Calu3 (cell line): ENCODE results near the gene ASB18. TPM values are rescaled to one million over a fixed set of nuclear protein-coding genes. Genes with fewer than 3 reads are reported as not detected.

Experiments
- BruUV-seq: library from RNA; stranded (reverse); fragments of 400-500 nt; replicated peaks from 2 replicates; lab custom pipeline; 2021; lab: Mats Ljungman, UMichigan
- CTCF ChIA-PET: fragments of 300-600 bp; sonication (Branson Sonifier 250); formaldehyde crosslinking; loops from one replicate; lab custom pipeline; 2022; ENCODE audit warnings: antibody characterized with exemption; lab: Charles Lee
- DNase-seq: peaks from one replicate; pipeline ENCODE4 v3.0.0; 2022
- H3K27ac Mint-ChIP-seq: one replicate; pipeline ENCODE4 v1.8.0; 2022; ENCODE audit warnings: mixed read lengths; ENCODE audit not compliant: unreplicated experiment
- H3K27me3 Mint-ChIP-seq: one replicate; pipeline ENCODE4 v1.8.0; 2022; ENCODE audit warnings: mixed read lengths; ENCODE audit not compliant: unreplicated experiment
- H3K36me3 Mint-ChIP-seq: one replicate; pipeline ENCODE4 v1.8.0; 2022; ENCODE audit warnings: mild to moderate bottlenecking, moderate library complexity, mixed read lengths; ENCODE audit not compliant: insufficient read depth, unreplicated experiment
- H3K4me1 Mint-ChIP-seq: one replicate; pipeline ENCODE4 v1.8.0; 2022; ENCODE audit warnings: mild to moderate bottlenecking, low read depth, mixed read lengths; ENCODE audit not compliant: unreplicated experiment
- H3K4me3 Mint-ChIP-seq: one replicate; pipeline ENCODE4 v1.8.0; 2022; ENCODE audit warnings: mild to moderate bottlenecking, low read depth, moderate library complexity, mixed read lengths; ENCODE audit not compliant: unreplicated experiment
- H3K9me3 Mint-ChIP-seq: one replicate; pipeline ENCODE4 v1.8.0; 2022; ENCODE audit warnings: low read depth, mixed read lengths; ENCODE audit not compliant: unreplicated experiment
- intact Hi-C: fragments of 100-400 bp; cut with micrococcal nuclease; formaldehyde crosslinking; loops from one replicate; pipeline ENCODE4 v1.10.0; 2022; ENCODE audit not compliant: unreplicated experiment
- total RNA-seq: library from RNA; stranded (reverse); gene quantifications from 2 replicates; pipeline ENCODE4 v1.2.3, GENCODE V29; 2022
- TF ChIP-seq, protein P1 (sequence below): fragments of 200-600 bp; IDR thresholded peaks from one replicate; pipeline ENCODE4 v1.8.0; 2022; ENCODE audit warnings: antibody characterized with exemption; ENCODE audit not compliant: unreplicated experiment

The ASB18 gene
- total RNA-seq, 1 experiment from 2014 or later: not detected

- Mint-ChIP-seq H3K4me1 (peaks cover 17% of the 10 kb centered on the region), H3K27me3 (no peaks in the 10 kb centered on the region), H3K9me3 (peaks cover 8% of the 10 kb centered on the region), H3K36me3 (peaks cover 2% of the 10 kb centered on the region), H3K4me3 (no peak overlapping the region), H3K27ac (no peak overlapping the region)
- no TSS peak for BruUV-seq
- CTCF ChIA-PET: no interaction called here
- TF ChIP-seq, protein P1, sequence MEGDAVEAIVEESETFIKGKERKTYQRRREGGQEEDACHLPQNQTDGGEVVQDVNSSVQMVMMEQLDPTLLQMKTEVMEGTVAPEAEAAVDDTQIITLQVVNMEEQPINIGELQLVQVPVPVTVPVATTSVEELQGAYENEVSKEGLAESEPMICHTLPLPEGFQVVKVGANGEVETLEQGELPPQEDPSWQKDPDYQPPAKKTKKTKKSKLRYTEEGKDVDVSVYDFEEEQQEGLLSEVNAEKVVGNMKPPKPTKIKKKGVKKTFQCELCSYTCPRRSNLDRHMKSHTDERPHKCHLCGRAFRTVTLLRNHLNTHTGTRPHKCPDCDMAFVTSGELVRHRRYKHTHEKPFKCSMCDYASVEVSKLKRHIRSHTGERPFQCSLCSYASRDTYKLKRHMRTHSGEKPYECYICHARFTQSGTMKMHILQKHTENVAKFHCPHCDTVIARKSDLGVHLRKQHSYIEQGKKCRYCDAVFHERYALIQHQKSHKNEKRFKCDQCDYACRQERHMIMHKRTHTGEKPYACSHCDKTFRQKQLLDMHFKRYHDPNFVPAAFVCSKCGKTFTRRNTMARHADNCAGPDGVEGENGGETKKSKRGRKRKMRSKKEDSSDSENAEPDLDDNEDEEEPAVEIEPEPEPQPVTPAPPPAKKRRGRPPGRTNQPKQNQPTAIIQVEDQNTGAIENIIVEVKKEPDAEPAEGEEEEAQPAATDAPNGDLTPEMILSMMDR: no peak
- DNase-seq: no peak
- intact Hi-C loops: no loop called here
Measured at GRCh38 chr2:236256366-236256985, 7.7 kb downstream of the ASB18 start.

- no peak overlapping the region for H3K27ac Mint-ChIP-seq
- no peak overlapping the region for H3K4me3 Mint-ChIP-seq
Measured at GRCh38 chr2:236254674-236255073, 9.5 kb downstream of the ASB18 start.

DNA sequence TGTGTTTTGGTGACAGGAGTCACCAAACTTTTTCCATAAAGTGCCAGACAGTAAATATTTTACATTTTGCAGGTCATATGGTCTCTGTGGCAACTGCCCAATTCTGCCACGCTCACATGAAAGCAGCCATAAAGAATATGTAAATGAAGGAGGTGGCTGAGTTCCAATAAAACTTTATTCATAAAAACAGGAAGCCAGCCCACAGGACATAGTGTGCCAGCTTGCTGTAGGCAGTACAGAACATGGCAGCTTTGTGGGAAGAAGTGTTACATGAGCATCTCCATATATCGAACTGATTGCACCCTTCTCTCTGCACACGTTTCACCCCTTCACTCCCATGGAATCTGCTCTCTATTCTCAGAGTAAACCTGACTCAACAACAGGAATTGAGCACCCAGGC lies 10.2 kb downstream of the ASB18 start:
- TF ChIP-seq, protein P1: no peak
- peaks cover 21% of the 10 kb centered on the region for H3K4me1 Mint-ChIP-seq
- no peak overlapping the region for H3K4me3 Mint-ChIP-seq
- H3K36me3 Mint-ChIP-seq: no peaks in the 10 kb centered on the region
- no peak for DNase-seq
- no peak overlapping the region for H3K27ac Mint-ChIP-seq
- CTCF ChIA-PET: interaction anchor here (0.7 kb wide), 1 partner anchor 10 kb away, joined by 3 read pairs; no protein-coding TSS in a partner anchor
- intact Hi-C loops: no loop called here
- no peaks in the 10 kb centered on the region for H3K27me3 Mint-ChIP-seq
- H3K9me3 Mint-ChIP-seq: peaks cover 4% of the 10 kb centered on the region
- no TSS peak for BruUV-seq

More at GRCh38 chr2:236254674-236255073, 9.5 kb downstream of the ASB18 start:
- intact Hi-C loops: no loop called here
- H3K9me3 Mint-ChIP-seq: no peaks in the 10 kb centered on the region
- CTCF ChIA-PET: no interaction called here
- H3K27me3 Mint-ChIP-seq: no peaks in the 10 kb centered on the region
- H3K4me1 Mint-ChIP-seq: peaks cover 21% of the 10 kb centered on the region
- no TSS peak for BruUV-seq
- TF ChIP-seq, protein P1: no peak
- no peaks in the 10 kb centered on the region for H3K36me3 Mint-ChIP-seq
- no peak for DNase-seq

DNA sequence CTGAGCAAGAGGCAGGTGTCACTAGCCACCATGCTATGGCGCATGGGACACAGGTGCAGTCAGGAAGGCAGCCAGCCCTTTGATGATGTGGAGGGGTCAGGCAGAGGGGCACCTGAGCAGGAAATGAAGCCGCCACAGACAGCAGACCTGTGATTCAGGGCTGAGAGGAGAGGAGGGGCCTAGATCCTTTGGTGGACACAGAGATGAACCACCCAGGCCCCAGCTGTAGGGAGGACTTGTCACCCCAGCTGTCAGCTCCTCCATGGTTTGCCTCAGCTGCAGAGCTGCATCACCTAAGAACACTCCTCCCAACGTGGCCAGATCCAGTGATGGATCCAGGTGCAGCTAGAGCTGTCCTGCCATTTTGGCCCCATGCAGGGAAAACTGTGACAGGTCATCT lies 11.6 kb downstream of the ASB18 start:
- H3K4me1 Mint-ChIP-seq: peaks cover 23% of the 10 kb centered on the region
- no peak overlapping the region for H3K27ac Mint-ChIP-seq
- TF ChIP-seq, protein P1: no peak
- no peaks in the 10 kb centered on the region for H3K36me3 Mint-ChIP-seq
- intact Hi-C loops: no loop called here
- H3K4me3 Mint-ChIP-seq: no peak overlapping the region
- no TSS peak for BruUV-seq
- CTCF ChIA-PET: no interaction called here
- peaks cover 4% of the 10 kb centered on the region for H3K9me3 Mint-ChIP-seq
- no peak for DNase-seq
- H3K27me3 Mint-ChIP-seq: no peaks in the 10 kb centered on the region
